HFF-Myc (cell line): ENCODE measurements around the gene DDR2.

Experiments used
- DNase-seq: peaks from one replicate; pipeline ENCODE4 v3.0.0-alpha.2; 2011; ENCODE audit warnings: low read depth; ENCODE audit errors: extremely low read depth
- H3K4me3 ChIP-seq: replicated peaks from 2 replicates; pipeline ENCODE4 v1.5.1; 2011; ENCODE audit warnings: low read depth, mild to moderate bottlenecking, control low read depth, low read length
- CTCF ChIP-seq: IDR thresholded peaks from 2 replicates; pipeline ENCODE4 v1.5.1; 2012; ENCODE audit warnings: mild to moderate bottlenecking, low read depth, low read length, control low read depth; ENCODE audit errors: missing control alignments

Gene DDR2

DNA sequence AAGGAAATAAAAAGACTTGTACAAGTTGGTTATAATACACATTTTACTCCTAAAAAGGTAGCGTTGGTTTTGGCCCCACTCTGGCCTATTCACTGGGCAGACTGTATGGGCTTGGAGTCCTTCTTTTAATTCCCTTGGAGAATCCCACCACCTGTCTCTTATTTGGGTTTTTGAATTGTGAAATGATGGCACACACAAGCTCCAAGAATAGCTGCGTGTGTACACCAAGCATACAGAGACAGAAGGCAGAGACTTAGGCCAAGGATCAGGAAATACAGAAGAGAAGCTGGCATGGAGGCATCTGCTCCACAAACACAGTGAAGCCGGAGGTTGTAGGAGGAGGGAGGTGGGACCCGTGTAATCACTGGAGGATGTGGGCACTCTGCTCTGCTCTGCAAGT lies 29.1 kb downstream of the DDR2 start:
- DNase-seq, result no peak
- TF ChIP-seq CTCF, result no peak
- no peak overlapping the region for H3K4me3 ChIP-seq

DNA sequence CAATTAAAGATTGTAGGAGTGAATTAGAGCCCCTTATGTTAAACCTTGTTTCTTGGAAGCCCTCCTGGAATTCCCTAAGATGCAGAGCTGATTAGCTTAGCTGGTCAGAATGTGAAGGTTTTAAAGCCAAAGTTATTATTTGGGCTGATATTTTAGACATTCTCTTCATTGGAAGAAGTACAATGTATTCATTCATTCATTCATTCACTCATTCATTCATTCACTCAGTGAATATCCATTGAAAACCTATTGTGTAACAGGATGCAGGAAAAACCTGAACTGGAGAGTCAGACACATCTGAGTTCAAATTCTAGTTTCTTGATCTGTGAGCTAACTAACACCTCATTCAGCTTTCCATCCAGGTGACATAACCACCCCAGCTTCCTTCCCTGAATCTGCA lies 29.7 kb downstream of the DDR2 start:
- no peak for DNase-seq
- no peak overlapping the region for H3K4me3 ChIP-seq
- TF ChIP-seq CTCF, result no peak

DNA sequence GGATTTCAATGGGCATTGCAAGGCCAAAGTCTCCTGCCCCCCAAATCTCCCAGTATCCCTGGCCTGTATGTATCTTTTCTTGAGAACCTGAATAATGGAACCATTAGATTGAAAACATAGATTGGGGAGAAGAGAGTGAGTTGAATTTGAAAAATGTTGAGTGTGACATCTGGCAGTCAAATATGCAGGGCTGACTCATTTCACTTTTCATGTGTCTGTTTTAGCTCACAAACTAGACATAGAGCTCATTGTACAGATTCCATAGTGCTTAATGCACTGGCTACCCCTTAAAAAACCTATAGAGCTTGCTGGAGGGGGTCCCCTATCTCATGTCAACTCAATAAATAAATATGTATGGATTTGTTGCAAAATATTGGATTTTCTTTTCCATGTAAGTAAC lies 30.8 kb downstream of the DDR2 start:
- no peak overlapping the region; the same call in 1 of the 2 replicates for H3K4me3 ChIP-seq
- DNase-seq, result no peak
- TF ChIP-seq CTCF, result no peak

GRCh38 chr1:162663589-162664106 lies 31.4 kb downstream of the DDR2 start:
- no peak for TF ChIP-seq CTCF
- DNase-seq, result peak; percentile 75
- H3K4me3 ChIP-seq, result no peak overlapping the region; the same call in 1 of the 2 replicates

- TF ChIP-seq CTCF, result no peak
- no peak for DNase-seq
- H3K4me3 ChIP-seq, result no peak overlapping the region
Observed at GRCh38 chr1:162666006-162666645, 33.9 kb downstream of the DDR2 start.

GRCh38 chr1:162667381-162668080 lies 35.3 kb downstream of the DDR2 start:
- no peak for TF ChIP-seq CTCF
- H3K4me3 ChIP-seq, result no peak overlapping the region
- DNase-seq, result no peak
